ENCODE results near the gene CCBE1.

- no peak for TF ChIP-seq POLR2AphosphoS5 (IDR thresholded peaks at IDR 0.05; ENCODE audit: low read depth, low read length)
- TF ChIP-seq SIN3A (IDR thresholded peaks at IDR 0.05; ENCODE audit: borderline replicate concordance, insufficient read depth, low read length): no peak
These were observed 213.1 kb downstream of the CCBE1 start for GRCh38 chr18:59484131-59484530.

Measured in PFSK-1 (cell line).